GM21723 (cell line): Measurements from ENCODE around the gene PPT2.
"Not testable (repeated sequence)": the region's sequence is repeated elsewhere in the genome, so short reads cannot be mapped to it uniquely, and the experiment has no call there.

Source experiments
- ATAC-seq: cut with Tn5 transposase; IDR thresholded peaks from one replicate; pipeline ENCODE4 v1.9.1; 2021; ENCODE audit warnings: mild to moderate bottlenecking, moderate library complexity; ENCODE audit not compliant: unreplicated experiment

Gene PPT2

DNA sequence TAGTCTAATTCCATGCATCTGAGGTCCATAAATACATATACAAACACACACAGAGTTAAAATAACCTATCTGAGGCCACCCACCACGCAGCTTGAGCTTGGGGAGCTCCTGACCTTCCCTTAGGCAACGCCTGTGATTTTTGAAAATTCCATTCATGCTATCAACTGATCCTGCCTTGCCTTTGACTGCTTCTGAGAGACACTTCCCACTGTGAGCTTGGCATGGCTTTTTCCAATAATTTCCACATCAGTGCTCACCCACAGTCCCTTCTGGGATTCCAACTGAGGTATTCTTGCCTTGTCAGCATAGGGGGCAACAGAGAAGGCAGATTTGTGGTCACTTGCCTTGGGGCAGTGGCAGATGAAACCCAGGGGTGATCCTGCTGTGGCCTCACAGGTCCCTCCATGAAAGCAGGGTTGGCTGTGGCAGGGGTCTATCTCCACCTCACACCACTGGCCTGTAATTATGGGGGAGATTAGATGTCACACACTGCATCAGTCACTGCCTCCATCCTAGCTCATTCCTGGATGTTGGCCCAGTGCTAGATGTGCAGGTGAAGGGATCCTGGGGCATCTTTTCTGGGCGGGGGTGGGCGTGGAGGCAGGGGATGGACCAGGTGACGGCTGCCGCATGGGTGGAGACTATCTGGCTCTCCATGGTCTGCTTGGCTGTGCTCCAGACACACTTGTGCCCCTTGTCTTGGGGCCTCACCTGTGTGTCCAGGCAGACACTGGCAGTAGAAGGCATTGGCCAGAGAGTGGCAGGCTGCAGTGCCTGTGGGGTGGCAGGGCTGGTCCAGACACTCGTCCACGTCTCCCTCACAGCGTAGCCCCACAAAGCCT is 49.7 kb downstream of the PPT2 start:
- no peak for ATAC-seq

DNA sequence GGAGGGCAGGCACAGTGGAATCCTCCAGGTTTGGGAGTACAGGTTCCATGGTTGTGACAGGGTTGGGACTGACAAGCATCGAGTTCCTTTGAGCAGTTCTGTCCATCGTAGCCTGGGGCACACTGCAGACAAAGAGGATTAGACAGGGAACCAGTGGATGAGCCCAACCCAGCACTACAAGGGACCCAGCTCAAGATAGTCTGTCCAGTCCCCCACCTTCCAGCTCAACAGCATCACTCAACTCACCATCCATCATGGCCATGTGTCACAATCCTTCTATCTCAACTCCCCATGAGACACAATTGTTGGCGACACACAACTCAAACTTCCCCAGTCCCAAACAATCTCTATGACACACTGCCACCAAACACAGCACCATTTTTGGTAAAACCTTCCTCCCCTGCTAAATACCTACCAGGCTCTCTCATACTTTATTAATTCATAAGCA is 50.4 kb downstream of the PPT2 start:
- no peak for ATAC-seq

DNA sequence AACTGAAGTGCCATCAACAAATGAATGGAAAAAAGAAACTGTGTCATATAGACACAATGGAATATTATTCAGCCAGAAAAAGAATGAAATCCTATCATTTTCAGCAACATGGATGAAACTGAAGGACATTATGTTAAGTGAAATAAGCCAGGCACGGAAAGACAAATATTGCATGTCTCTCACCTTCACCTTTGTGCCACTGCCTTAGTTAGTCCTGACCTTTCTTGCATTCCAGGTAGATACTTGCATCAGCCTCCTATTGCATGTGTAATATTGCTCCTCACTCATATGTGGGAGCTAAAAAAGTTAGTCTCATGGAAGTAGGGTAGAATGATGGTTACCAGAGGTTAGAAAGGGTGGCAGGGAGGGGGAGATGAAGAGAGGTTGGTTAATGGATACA is 55.1 kb downstream of the PPT2 start:
- ATAC-seq = no peak

DNA sequence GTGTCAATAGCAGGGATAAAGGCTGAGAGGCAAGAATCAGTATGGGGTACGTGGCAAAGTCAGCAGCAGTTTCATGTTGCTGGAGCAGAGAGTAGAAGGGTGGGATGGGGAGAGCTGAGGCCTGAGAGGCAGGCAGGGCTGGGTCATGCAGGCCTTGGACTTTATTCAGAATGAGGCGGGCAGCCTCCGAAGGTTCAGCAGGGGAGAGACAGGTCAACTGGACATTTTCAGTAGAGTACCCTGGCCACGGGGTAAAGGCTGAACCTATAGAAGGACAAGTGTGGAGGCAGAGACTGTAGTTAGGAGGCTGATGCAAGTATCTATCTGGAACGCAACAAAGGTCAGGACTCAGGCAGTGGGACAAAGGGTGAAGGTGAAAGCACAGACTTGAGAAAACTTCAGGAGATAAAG is 56.3 kb downstream of the PPT2 start:
- no peak for ATAC-seq

DNA sequence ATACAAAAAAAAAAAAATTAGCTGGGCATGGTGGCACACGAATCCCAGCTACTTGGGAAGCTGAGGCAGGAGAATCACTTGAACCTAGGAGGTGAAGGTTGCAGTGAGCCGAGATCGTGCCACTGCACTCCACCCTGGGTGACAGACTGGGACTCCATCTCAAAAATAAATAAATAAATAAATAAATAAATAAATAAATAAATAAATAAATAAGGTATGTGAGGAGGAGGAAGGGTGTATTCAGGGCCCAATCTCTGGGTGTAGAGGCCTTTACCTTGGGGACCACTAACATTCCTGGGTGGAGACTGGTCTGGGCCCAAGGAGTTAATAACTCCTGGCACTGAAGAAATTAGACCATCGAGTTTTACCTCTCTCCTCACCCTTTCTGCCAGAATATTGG is 57.5 kb downstream of the PPT2 start:
- ATAC-seq = not testable (repeated sequence)

DNA sequence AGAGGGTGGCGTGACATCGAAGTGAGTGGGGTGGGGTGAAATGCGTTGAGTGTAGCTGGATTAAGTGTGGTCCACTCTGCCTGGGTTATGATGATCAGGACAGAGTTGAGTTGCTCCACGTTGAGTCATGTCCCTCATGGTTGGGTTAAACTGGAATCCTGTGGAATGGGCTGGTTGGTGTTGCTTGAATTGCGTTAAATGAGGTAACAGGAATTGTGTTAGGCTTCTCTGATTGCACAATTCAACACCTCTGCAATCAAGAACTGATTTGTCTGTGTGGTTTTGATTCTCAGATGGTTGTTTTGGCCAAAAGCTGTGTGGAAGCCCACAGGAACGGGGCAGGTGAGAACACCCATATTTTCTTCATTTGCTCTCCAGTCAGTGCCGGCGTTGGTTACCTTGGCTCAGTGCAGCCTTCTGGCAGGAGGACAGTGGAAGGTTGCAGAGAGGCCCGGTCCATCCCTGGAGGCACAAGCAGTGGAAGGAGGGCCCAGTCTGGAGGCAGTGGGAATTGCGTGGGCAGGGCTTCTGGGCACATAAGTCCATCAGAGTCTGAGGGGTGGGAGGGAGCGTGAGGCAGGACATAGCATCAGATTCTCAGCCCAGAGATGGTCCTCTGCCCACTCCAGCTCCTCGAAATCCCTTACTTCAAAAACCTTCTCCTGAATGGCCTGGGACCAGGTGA is 58.3 kb downstream of the PPT2 start:
- no peak for ATAC-seq
